Lower leg skin (tissue), 4 donors: ENCODE results near the gene KIF7. TPM values are rescaled to one million over a fixed set of nuclear protein-coding genes. Genes with fewer than 3 reads are reported as not detected.
A peak's percentile ranks its signal among the peaks of the same experiment; 100 is the strongest.

Experiments
- DNase-seq, 2 donors: peaks; one replicate each; pipeline ENCODE4 v3.0.0-alpha.2; 2019; ENCODE audit warnings: low spot score in 2 of 2
- H3K4me3 ChIP-seq: fragments of 200-600 bp; sonication (generic); 2 replicates; pipeline ENCODE4 v1.5.1; 2017; ENCODE audit warnings: mild to moderate bottlenecking, low read depth; ENCODE audit not compliant: poor library complexity, severe bottlenecking
- CTCF ChIP-seq, 3 donors: fragments of 450-650 bp; IDR thresholded peaks; one replicate each; pipeline ENCODE4 v1.5.1; 2016; ENCODE audit warnings: antibody characterized with exemption in 3 of 3, mild to moderate bottlenecking in 3 of 3, moderate library complexity in 2 of 3
- POLR2A ChIP-seq, 2 donors: fragments of 450-650 bp; IDR thresholded peaks; one replicate each; pipeline ENCODE4 v1.6.1; 2016 to 2017; ENCODE audit warnings: antibody characterized with exemption in 2 of 2, mild to moderate bottlenecking in 1 of 2, moderate library complexity in 1 of 2
- WGBS, 2 donors: methylation state at CpG; one replicate each; pipeline ENCODE4 v1.1.5; 2018; 5-methylcytosine and 5-hydroxymethylcytosine counted together
- intact Hi-C: fragments of 100-400 bp; cut with DNase I; formaldehyde crosslinking; loops from one replicate; pipeline ENCODE4 v1.15.0; 2023; ENCODE audit warnings: low total_unique reads
- total RNA-seq, 4 donors: library from RNA; depleted of rRNA; stranded (reverse); fragments of >200 nt; gene quantifications; one replicate each; pipeline ENCODE4 v1.1.0, GENCODE V29; 2016

The KIF7 gene
- total RNA-seq, 4 donors from 2014 or later = 1.3 to 3.7 (median 1.9) TPM

GRCh38 chr15:89628301-89628700 is 27.0 kb downstream of the KIF7 start:
- peak in 1 of 2 donors; percentile 80 for DNase-seq
- intact Hi-C loops = no loop called here
- 73 to 79% methylated on average over 17 to 21 of the region's 21 CpGs for WGBS, 2 donors
- TF ChIP-seq CTCF (IDR thresholded peaks at IDR 0.05) = no peak
- TF ChIP-seq POLR2A (IDR thresholded peaks at IDR 0.05) = no peak
- no peak overlapping the region for H3K4me3 ChIP-seq

- H3K4me3 ChIP-seq = no peak overlapping the region
- peak in 1 of 2 donors; percentile 61 for DNase-seq
- TF ChIP-seq POLR2A (IDR thresholded peaks at IDR 0.05) (no peak), CTCF (IDR thresholded peaks at IDR 0.05) (no peak)
- intact Hi-C loops = no loop called here
- 93 to 98% methylated on average over 7 to 8 of the region's 8 CpGs for WGBS, 2 donors
These were observed 27.9 kb downstream of the KIF7 start for GRCh38 chr15:89627256-89627970.

- WGBS, 2 donors = 87 to 89% methylated on average over 9 of the region's 9 CpGs
- H3K4me3 ChIP-seq = no peak overlapping the region
- TF ChIP-seq POLR2A (IDR thresholded peaks at IDR 0.05) (no peak), CTCF (IDR thresholded peaks at IDR 0.05) (no peak)
- no peak for DNase-seq
- intact Hi-C loops = no loop called here
These were observed 29.6 kb downstream of the KIF7 start for GRCh38 chr15:89625716-89626115.

GRCh38 chr15:89623165-89623564 is 32.1 kb downstream of the KIF7 start:
- TF ChIP-seq POLR2A (IDR thresholded peaks at IDR 0.05) = no peak
- TF ChIP-seq CTCF (IDR thresholded peaks at IDR 0.05) = no peak
- DNase-seq = no peak
- intact Hi-C loops = no loop called here
- WGBS, 2 donors = 62 to 76% methylated on average over 1 of the region's 1 CpG
- no peak overlapping the region for H3K4me3 ChIP-seq

GRCh38 chr15:89621547-89621946 is 33.7 kb downstream of the KIF7 start:
- intact Hi-C loops = no loop called here
- no peak for DNase-seq
- TF ChIP-seq CTCF (IDR thresholded peaks at IDR 0.05) (no peak), POLR2A (IDR thresholded peaks at IDR 0.05) (no peak)
- H3K4me3 ChIP-seq = no peak overlapping the region
- 63 to 76% methylated on average over 4 of the region's 4 CpGs for WGBS, 2 donors

- DNase-seq = no peak
- TF ChIP-seq POLR2A (IDR thresholded peaks at IDR 0.05) (no peak), CTCF (IDR thresholded peaks at IDR 0.05) (no peak)
- WGBS, 2 donors = 96 to 97% methylated on average over 4 of the region's 4 CpGs
- intact Hi-C loops = no loop called here
- H3K4me3 ChIP-seq = no peak overlapping the region
These were observed 39.0 kb downstream of the KIF7 start for GRCh38 chr15:89616228-89616627.
